Mucosa of stomach (tissue), 1 donor: Measurements from ENCODE around the gene THRB.

ENCODE experiments used
- H3K27me3 ChIP-seq: one replicate; pipeline ENCODE4 v1.7.0; 2013; ENCODE audit warnings: mild to moderate bottlenecking, low read length; ENCODE audit not compliant: control insufficient read depth, insufficient read depth
- H3K36me3 ChIP-seq: one replicate; pipeline ENCODE4 v1.7.0; 2013; ENCODE audit warnings: low read length; ENCODE audit not compliant: control insufficient read depth, insufficient read depth
- H3K4me1 ChIP-seq: one replicate; pipeline ENCODE4 v1.7.0; 2013; ENCODE audit warnings: mild to moderate bottlenecking, low read length; ENCODE audit not compliant: control insufficient read depth, insufficient read depth
- H3K4me3 ChIP-seq: one replicate; pipeline ENCODE4 v1.7.0; 2013; ENCODE audit warnings: low read length
- H3K9ac ChIP-seq: one replicate; pipeline ENCODE4 v1.7.0; 2013; ENCODE audit warnings: mild to moderate bottlenecking, low read length, moderate library complexity
- H3K9me3 ChIP-seq: one replicate; pipeline ENCODE4 v1.7.0; 2013; ENCODE audit warnings: mild to moderate bottlenecking, low read length, moderate library complexity; ENCODE audit not compliant: control insufficient read depth
- donor health status: Pancreatic carcinoma.

The THRB gene

GRCh38 chr3:24249523-24249922, 245.1 kb downstream of the THRB start:
- Histone ChIP-seq H3K36me3 (no peaks in the 10 kb centered on the region), H3K9me3 (no peaks in the 10 kb centered on the region), H3K4me1 (peaks cover 9% of the 10 kb centered on the region), H3K9ac (no peak overlapping the region), H3K4me3 (no peak overlapping the region), H3K27me3 (no peaks in the 10 kb centered on the region)

GRCh38 chr3:24245056-24245455, 249.6 kb downstream of the THRB start:
- Histone ChIP-seq H3K9ac (no peak overlapping the region), H3K4me3 (no peak overlapping the region), H3K36me3 (no peaks in the 10 kb centered on the region), H3K27me3 (no peaks in the 10 kb centered on the region), H3K4me1 (peaks cover 26% of the 10 kb centered on the region), H3K9me3 (no peaks in the 10 kb centered on the region)

GRCh38 chr3:24244491-24244890, 250.2 kb downstream of the THRB start:
- Histone ChIP-seq H3K36me3 (no peaks in the 10 kb centered on the region), H3K27me3 (no peaks in the 10 kb centered on the region), H3K9me3 (no peaks in the 10 kb centered on the region), H3K4me3 (no peak overlapping the region), H3K4me1 (peaks cover 20% of the 10 kb centered on the region), H3K9ac (no peak overlapping the region)

- Histone ChIP-seq H3K9ac (no peak overlapping the region), H3K36me3 (no peaks in the 10 kb centered on the region), H3K4me1 (peaks cover 25% of the 10 kb centered on the region), H3K4me3 (no peak overlapping the region), H3K9me3 (no peaks in the 10 kb centered on the region), H3K27me3 (no peaks in the 10 kb centered on the region)
Observed at GRCh38 chr3:24242012-24242698, 252.5 kb downstream of the THRB start.

- Histone ChIP-seq H3K4me1 (peaks cover 25% of the 10 kb centered on the region), H3K9me3 (no peaks in the 10 kb centered on the region), H3K4me3 (no peak overlapping the region), H3K36me3 (no peaks in the 10 kb centered on the region), H3K9ac (no peak overlapping the region), H3K27me3 (no peaks in the 10 kb centered on the region)
Observed at GRCh38 chr3:24240306-24240705, 254.3 kb downstream of the THRB start.

DNA sequence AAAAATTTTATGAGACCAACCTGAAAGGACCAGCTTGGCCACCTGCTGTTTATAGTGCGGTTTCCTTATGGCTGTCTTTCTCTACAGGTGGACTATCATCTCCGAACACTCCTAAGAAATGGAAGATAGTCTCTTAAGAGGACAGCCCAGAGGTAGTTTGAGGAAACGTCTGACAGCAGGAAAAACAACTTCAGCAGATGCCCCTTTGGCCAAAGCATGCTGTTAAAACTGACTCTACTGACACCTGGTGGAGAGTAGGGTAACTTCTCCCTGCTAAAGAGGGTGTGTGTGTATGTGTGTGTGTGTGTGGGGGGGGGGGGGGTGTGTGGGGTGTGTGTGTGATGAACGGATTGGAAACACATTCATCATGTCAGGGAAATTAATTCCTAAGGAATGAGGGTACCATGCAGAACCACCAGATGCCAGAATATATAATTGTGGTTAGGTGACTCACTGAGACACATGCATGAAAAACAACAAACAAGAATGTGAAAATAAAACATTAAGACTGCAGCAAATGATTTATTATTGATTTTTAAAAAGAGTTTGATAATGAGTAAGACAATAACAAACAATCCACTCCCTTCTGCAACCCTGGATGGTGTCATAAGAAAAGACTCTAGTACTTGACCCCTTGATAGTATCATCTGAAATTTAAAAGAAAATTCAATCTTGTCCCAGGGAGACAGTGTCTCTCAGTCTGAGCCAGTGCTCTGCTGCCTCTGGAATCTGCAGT, 256.5 kb downstream of the THRB start:
- Histone ChIP-seq H3K9ac (no peak overlapping the region), H3K36me3 (no peaks in the 10 kb centered on the region), H3K27me3 (no peaks in the 10 kb centered on the region), H3K9me3 (no peaks in the 10 kb centered on the region), H3K4me1 (peaks cover 25% of the 10 kb centered on the region), H3K4me3 (no peak overlapping the region)

- Histone ChIP-seq H3K27me3 (no peaks in the 10 kb centered on the region), H3K9ac (no peak overlapping the region), H3K36me3 (no peaks in the 10 kb centered on the region), H3K4me3 (no peak overlapping the region), H3K4me1 (peaks cover 8% of the 10 kb centered on the region), H3K9me3 (no peaks in the 10 kb centered on the region)
Observed at GRCh38 chr3:24235121-24235520, 259.5 kb downstream of the THRB start.

DNA sequence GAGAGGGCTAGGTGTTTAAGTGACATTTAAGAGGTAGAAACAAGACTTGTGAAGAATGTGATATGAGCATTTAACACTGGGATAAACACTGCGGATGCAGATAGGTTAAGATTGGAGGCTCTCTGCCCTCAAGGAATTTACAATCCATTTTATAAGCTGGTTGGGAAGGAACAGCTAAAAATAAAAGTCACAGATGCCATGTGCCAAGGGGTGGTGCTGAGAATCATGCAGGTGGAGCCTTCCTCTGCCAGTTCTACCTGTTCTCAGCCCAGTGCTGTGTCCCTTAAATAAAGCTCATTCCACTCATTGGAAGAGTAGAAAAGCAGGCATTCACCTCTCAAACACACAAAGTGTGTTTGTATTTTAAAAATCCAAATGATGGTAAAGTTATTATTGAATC, 261.9 kb downstream of the THRB start:
- H3K4me1 ChIP-seq, result peaks cover 5% of the 10 kb centered on the region
- H3K9ac ChIP-seq, result no peak overlapping the region
- no peaks in the 10 kb centered on the region for H3K27me3 ChIP-seq
- no peaks in the 10 kb centered on the region for H3K9me3 ChIP-seq
- H3K36me3 ChIP-seq, result no peaks in the 10 kb centered on the region
- H3K4me3 ChIP-seq, result no peak overlapping the region

DNA sequence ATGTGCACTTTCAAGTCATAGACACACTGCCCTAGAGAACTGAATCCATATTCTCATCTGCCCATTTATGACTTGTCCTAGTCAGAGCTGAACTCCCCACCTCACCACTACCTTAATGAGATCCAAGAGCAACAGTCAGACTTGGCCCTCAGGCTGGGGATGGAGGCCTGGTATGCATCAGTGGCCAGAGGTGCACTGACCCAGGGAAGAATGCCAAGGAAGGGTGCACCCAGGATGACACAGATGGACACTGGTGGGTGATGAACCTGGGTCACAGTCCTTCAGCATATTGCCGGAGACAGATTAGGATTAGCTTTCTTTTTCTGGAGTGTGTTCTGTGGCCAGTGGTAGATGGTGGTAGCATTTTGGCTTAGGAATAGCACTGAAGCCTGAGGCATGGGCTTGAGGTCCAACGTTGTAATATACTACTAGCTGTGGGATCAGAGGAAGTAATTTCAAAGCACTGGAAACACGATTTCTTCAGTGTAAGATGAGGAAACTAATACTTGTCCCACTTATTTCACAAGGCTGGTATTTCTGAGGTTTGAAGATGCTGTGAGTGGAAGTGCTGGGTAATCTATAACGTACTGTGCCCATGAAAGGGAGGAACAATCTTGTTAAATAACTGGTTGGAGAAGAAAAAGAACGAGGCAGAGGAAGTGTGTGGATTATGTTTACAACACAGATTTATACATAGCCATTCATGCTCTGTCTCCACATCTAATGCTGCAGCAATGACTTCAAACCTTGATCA, 265.0 kb downstream of the THRB start:
- Histone ChIP-seq H3K9ac (no peak overlapping the region), H3K4me1 (peaks cover 6% of the 10 kb centered on the region), H3K4me3 (no peak overlapping the region), H3K36me3 (no peaks in the 10 kb centered on the region), H3K27me3 (no peaks in the 10 kb centered on the region), H3K9me3 (no peaks in the 10 kb centered on the region)

DNA sequence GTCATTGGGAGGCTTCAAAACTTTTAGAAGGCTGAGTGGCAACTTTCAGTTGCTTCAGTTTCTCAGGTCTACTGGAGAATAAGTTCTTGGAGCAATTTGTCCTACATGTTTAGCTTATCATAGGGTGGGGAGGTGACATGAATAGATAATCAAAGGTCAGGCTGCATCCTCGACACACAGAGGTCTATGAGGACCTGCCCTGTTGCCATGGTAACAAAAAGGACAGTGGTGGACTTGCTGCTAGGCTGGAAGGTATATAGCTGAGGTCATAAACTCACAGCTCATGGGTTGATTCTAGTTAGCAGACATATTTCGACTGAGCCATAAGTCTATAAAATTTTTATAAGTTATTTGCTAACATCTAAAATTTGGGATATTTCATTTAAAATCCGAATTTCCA, 267.0 kb downstream of the THRB start:
- H3K27me3 ChIP-seq, result no peaks in the 10 kb centered on the region
- H3K9ac ChIP-seq, result no peak overlapping the region
- H3K4me3 ChIP-seq, result no peak overlapping the region
- H3K4me1 ChIP-seq, result peaks cover 6% of the 10 kb centered on the region
- H3K9me3 ChIP-seq, result no peaks in the 10 kb centered on the region
- H3K36me3 ChIP-seq, result no peaks in the 10 kb centered on the region

GRCh38 chr3:24226397-24226796, 268.3 kb downstream of the THRB start:
- Histone ChIP-seq H3K27me3 (no peaks in the 10 kb centered on the region), H3K4me3 (no peak overlapping the region), H3K9me3 (no peaks in the 10 kb centered on the region), H3K9ac (no peak overlapping the region), H3K36me3 (no peaks in the 10 kb centered on the region), H3K4me1 (peaks cover 6% of the 10 kb centered on the region)

- Histone ChIP-seq H3K4me3 (no peak overlapping the region), H3K9me3 (no peaks in the 10 kb centered on the region), H3K36me3 (no peaks in the 10 kb centered on the region), H3K9ac (no peak overlapping the region), H3K27me3 (no peaks in the 10 kb centered on the region), H3K4me1 (peaks cover 6% of the 10 kb centered on the region)
Observed at GRCh38 chr3:24225385-24225950, 269.2 kb downstream of the THRB start.
